Tibial artery (tissue), 4 donors: ENCODE results near the gene VPS25.

Experiments used
- DNase-seq, 2 donors: peaks; one replicate each; pipeline ENCODE4 v3.0.0-alpha.2; 2019
- H3K27ac ChIP-seq, 2 donors: fragments of 200-600 bp; sonication (generic) in 1 of 2; 1 replicate in 1 of 2; 2 replicates in 1 of 2; pipeline ENCODE4 v1.5.1; 2018 to 2019; ENCODE audit warnings: mild to moderate bottlenecking in 1 of 2
- H3K27me3 ChIP-seq, 2 donors: fragments of 200-600 bp; sonication (generic) in 1 of 2; one replicate each; pipeline versions ENCODE4 v1.5.1 to v1.6.0; 2016 to 2019
- H3K36me3 ChIP-seq, 3 donors: fragments of 200-600 bp; sonication (generic) in 2 of 3; one replicate each; pipeline ENCODE4 v1.5.1; 2016 to 2019; ENCODE audit warnings: mild to moderate bottlenecking in 2 of 3
- H3K4me1 ChIP-seq, 4 donors: fragments of 200-600 bp; sonication (generic) in 2 of 4; 1 replicate in 3 of 4; 2 replicates in 1 of 4; pipeline ENCODE4 v1.5.1; 2016 to 2019
- H3K4me3 ChIP-seq, 2 donors: fragments of 200-600 bp; sonication (generic) in 1 of 2; 1 replicate in 1 of 2; 2 replicates in 1 of 2; pipeline ENCODE4 v1.5.1; 2018 to 2019; ENCODE audit warnings: mild to moderate bottlenecking in 2 of 2
- H3K9me3 ChIP-seq, 3 donors: fragments of 200-600 bp; sonication (generic) in 1 of 3; one replicate each; pipeline ENCODE4 v1.5.1; 2016 to 2019
- CTCF ChIP-seq, 2 experiments: fragments of 200-600 bp in 1 of 2; fragments of 450-650 bp in 1 of 2; IDR thresholded peaks; one replicate each; pipeline ENCODE4 v1.5.1; 2017 to 2019; ENCODE audit warnings: antibody characterized with exemption in 2 of 2, mild to moderate bottlenecking in 1 of 2, moderate library complexity in 1 of 2
- intact Hi-C: fragments of 100-400 bp; cut with DNase I; formaldehyde crosslinking; loops from one replicate; pipeline ENCODE4 v1.15.0; 2023; ENCODE audit warnings: low total_unique reads

Gene VPS25

GRCh38 chr17:42791948-42792347 is 18.7 kb downstream of the VPS25 start:
- no peak overlapping the region for H3K4me3 ChIP-seq
- intact Hi-C loops = no loop called here
- H3K4me1 ChIP-seq = peaks cover 0 to 3% (median 2%) of the 10 kb centered on the region in 4 donors
- peaks cover 0 to 30% of the 10 kb centered on the region in 2 donors for H3K27me3 ChIP-seq
- TF ChIP-seq CTCF (IDR thresholded peaks at IDR 0.05) = no peak
- no peaks in the 10 kb centered on the region for H3K9me3 ChIP-seq
- H3K36me3 ChIP-seq = peaks cover 0 to 21% (median 4%) of the 10 kb centered on the region in 3 donors
- DNase-seq = no peak
- H3K27ac ChIP-seq = no peak overlapping the region

- no peak overlapping the region for H3K27ac ChIP-seq
- peaks cover 0 to 9% (median 8%) of the 10 kb centered on the region in 4 donors for H3K4me1 ChIP-seq
- H3K4me3 ChIP-seq = no peak overlapping the region
- peaks cover 0 to 21% (median 4%) of the 10 kb centered on the region in 3 donors for H3K36me3 ChIP-seq
- peak in 1 of 2 donors; percentile 5 for DNase-seq
- peaks cover 0 to 24% of the 10 kb centered on the region in 2 donors for H3K27me3 ChIP-seq
- intact Hi-C loops = no loop called here
- TF ChIP-seq CTCF (IDR thresholded peaks at IDR 0.05) = no peak
- no peaks in the 10 kb centered on the region for H3K9me3 ChIP-seq
These were observed 19.3 kb downstream of the VPS25 start for GRCh38 chr17:42792545-42792944.

DNA sequence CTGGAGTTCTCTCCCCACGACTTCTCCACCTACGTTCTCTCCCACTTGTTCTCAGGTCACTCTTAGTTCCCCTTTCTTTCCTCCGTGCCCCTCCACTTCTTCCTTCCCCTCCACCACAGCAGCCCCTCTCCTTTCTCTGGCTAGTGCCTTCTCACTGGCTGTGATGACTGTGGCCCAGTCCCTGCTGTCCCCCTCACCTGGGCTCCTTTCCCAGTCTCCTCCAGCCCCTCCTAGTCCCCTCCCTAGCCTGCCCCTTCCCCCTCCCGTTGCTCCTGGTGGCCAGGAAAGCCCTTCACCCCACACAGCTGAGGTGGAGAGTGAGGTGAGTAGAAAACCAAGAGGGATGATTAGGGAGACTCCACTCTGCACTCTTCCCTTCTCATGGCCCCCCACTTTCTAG is 21.8 kb downstream of the VPS25 start:
- H3K27ac ChIP-seq = no peak overlapping the region
- H3K27me3 ChIP-seq = no peaks in the 10 kb centered on the region
- no peak overlapping the region for H3K4me3 ChIP-seq
- DNase-seq = peak in 1 of 2 donors; percentile 51
- H3K9me3 ChIP-seq = no peaks in the 10 kb centered on the region
- peaks cover 0 to 21% (median 4%) of the 10 kb centered on the region in 3 donors for H3K36me3 ChIP-seq
- TF ChIP-seq CTCF (IDR thresholded peaks at IDR 0.05) = no peak
- intact Hi-C loops = no loop called here
- H3K4me1 ChIP-seq = peaks cover 0 to 22% (median 19%) of the 10 kb centered on the region in 4 donors

DNA sequence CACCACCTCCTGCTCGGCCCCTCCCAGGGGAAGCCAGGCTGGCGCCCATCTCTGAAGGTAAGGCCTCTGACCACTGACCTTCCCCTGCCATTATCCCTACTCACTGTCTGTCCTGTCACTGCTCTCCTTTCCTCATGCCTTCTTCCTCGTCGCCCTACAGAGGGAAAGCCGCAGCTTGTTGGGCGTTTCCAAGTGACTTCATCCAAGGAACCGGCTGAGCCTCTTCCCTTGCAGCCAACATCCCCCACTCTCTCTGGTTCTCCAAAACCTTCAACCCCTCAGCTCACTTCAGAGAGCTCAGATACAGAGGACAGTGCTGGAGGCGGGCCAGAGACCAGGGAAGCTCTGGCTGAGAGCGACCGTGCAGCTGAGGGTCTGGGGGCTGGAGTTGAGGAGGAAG is 22.2 kb downstream of the VPS25 start:
- intact Hi-C loops = no loop called here
- H3K27ac ChIP-seq = no peak overlapping the region
- DNase-seq = no peak

DNA sequence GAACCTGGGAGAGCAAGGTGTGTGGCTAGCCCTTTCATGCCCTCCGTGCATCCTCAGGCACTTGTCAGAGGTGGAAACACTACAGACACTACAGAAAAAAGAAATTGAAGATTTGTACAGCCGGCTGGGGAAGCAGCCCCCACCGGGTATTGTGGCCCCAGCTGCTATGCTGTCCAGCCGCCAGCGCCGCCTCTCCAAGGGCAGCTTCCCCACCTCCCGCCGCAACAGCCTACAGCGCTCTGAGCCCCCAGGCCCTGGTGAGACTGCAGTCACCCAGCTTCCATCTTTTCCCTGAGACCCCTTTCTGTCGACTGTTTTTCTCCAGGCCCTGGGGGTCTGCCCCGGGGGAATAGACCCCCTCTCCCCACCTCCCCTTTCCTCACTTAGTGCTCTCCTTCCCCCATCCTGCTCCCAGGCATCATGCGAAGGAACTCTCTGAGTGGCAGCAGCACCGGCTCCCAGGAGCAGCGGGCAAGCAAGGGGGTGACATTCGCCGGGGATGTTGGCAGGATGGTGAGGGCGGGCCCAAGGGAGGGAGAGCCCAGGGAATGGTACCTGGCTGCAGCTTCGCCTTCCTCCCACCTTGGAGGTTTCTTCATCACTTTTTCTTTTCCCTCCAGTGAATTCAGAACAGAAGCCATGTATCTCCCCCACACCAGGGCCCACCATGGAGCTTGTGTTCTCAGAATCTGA is 23.0 kb downstream of the VPS25 start:
- no peak for DNase-seq
- Histone ChIP-seq H3K4me1 (peaks cover 0 to 22% (median 19%) of the 10 kb centered on the region in 4 donors), H3K4me3 (no peak overlapping the region), H3K9me3 (no peaks in the 10 kb centered on the region), H3K27ac (no peak overlapping the region), H3K36me3 (peaks cover 0 to 21% (median 4%) of the 10 kb centered on the region in 3 donors), H3K27me3 (no peaks in the 10 kb centered on the region)
- TF ChIP-seq CTCF (IDR thresholded peaks at IDR 0.05) = no peak
- intact Hi-C loops = no loop called here

More for the DNA sequence above, 22.2 kb downstream of the VPS25 start:
- TF ChIP-seq CTCF (IDR thresholded peaks at IDR 0.05) = no peak
- Histone ChIP-seq H3K36me3 (peaks cover 0 to 21% (median 4%) of the 10 kb centered on the region in 3 donors), H3K27me3 (no peaks in the 10 kb centered on the region), H3K4me1 (peaks cover 0 to 22% (median 19%) of the 10 kb centered on the region in 4 donors), H3K9me3 (no peaks in the 10 kb centered on the region), H3K4me3 (no peak overlapping the region)
